H1 (cell line): ENCODE data around the gene WNK3.

ENCODE experiments used
- CREB1 ChIP-seq: IDR thresholded peaks from 2 replicates; pipeline ENCODE4 v1.6.1; 2012; ENCODE audit warnings: inconsistent platforms
- GABPA ChIP-seq: IDR thresholded peaks from 2 replicates; pipeline ENCODE4 v1.6.1; 2011; ENCODE audit warnings: mild to moderate bottlenecking, low read length, moderate library complexity, borderline replicate concordance; ENCODE audit not compliant: insufficient read depth
- MAFK ChIP-seq: IDR thresholded peaks from 2 replicates; pipeline ENCODE4 v1.6.1; 2012; ENCODE audit warnings: low read depth, mild to moderate bottlenecking, improper control_type of control experiment, low read length
- POLR2A ChIP-seq, 2 experiments: IDR thresholded peaks; 1 replicate in 1 of 2; 2 replicates in 1 of 2; pipeline ENCODE4 v1.6.1; 2011; ENCODE audit warnings: low read depth in 2 of 2, low read length in 2 of 2, mild to moderate bottlenecking in 2 of 2; ENCODE audit errors: control extremely low read depth in 1 of 2
- POLR2AphosphoS5 ChIP-seq: IDR thresholded peaks from 2 replicates; pipeline ENCODE4 v1.6.1; 2011; ENCODE audit warnings: low read depth, low read length
- RFX5 ChIP-seq: IDR thresholded peaks from 2 replicates; pipeline ENCODE4 v1.6.1; 2011; ENCODE audit warnings: low read depth, low read length, improper control_type of control experiment, borderline replicate concordance
- TF ChIP-seq, protein P1 (sequence below), 3 experiments: IDR thresholded peaks; 1 replicate in 2 of 3; 2 replicates in 1 of 3; pipeline versions ENCODE4 v1.5.1 to v1.6.1; 2011; ENCODE audit warnings: low read length in 3 of 3, mild to moderate bottlenecking in 3 of 3, inconsistent platforms in 2 of 3, low read depth in 1 of 3, moderate library complexity in 1 of 3; ENCODE audit not compliant: insufficient read depth in 1 of 3; ENCODE audit errors: control extremely low read depth in 1 of 3

GRCh38 chrX:54230435-54231148, 127.3 kb downstream of the WNK3 start:
- TF ChIP-seq GABPA: no peak
- no peak for TF ChIP-seq POLR2AphosphoS5
- TF ChIP-seq, protein P1, sequence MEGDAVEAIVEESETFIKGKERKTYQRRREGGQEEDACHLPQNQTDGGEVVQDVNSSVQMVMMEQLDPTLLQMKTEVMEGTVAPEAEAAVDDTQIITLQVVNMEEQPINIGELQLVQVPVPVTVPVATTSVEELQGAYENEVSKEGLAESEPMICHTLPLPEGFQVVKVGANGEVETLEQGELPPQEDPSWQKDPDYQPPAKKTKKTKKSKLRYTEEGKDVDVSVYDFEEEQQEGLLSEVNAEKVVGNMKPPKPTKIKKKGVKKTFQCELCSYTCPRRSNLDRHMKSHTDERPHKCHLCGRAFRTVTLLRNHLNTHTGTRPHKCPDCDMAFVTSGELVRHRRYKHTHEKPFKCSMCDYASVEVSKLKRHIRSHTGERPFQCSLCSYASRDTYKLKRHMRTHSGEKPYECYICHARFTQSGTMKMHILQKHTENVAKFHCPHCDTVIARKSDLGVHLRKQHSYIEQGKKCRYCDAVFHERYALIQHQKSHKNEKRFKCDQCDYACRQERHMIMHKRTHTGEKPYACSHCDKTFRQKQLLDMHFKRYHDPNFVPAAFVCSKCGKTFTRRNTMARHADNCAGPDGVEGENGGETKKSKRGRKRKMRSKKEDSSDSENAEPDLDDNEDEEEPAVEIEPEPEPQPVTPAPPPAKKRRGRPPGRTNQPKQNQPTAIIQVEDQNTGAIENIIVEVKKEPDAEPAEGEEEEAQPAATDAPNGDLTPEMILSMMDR (IDR thresholded peaks at IDR 0.05; ENCODE audit: control extremely low read depth in 1 of 3, insufficient read depth in 1 of 3, low read depth in 1 of 3, low read length in 3 of 3): no peak
- no peak for TF ChIP-seq CREB1
- TF ChIP-seq MAFK: no peak
- no peak for TF ChIP-seq POLR2A (IDR thresholded peaks at IDR 0.05; ENCODE audit: control extremely low read depth in 1 of 2, low read depth in 2 of 2, low read length in 2 of 2)
- no peak for TF ChIP-seq RFX5
